Measurements from ENCODE around the gene ZNF213.

ZNF213 gene

DNA sequence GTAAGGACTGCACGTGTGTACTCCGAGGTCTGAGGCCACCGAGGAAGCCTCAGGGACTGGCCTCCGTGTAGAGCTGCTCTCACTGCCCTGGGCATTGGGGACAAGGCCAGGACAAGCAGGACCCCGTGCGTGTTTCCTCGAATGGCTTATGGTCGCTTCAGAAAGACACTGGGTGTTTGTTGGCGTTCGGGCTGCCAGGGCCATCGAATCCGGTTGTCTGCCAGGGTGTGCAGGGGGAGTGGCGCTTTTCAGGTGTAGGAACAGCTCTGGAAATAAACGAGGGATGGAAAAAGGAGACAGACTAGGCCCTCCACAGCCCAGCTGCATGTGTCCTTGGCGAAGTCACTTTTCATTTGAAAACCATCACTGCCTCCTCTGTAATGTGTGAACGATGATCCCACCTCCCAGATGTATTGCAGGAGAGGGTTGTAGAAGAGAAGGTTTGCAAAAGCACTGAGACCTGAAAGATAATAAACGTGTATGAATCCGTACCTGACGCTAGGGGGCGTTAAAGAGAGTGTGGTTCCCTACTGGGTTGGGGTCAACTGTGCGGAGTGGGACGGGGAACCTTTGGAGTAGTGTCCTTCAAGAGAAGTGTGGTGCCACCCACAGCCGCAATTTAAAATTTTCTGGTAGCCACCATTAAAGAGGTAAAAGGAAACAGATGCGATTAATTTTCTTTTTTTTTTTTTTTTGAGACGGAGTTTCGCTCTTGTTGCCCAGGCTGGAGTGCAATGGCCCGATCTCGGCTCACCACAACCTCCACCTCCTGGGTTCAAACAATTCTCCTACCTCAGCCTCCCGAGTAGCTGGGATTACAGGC lies 33.6 kb upstream of the ZNF213 start:
- DNase-seq (ENCODE audit: low spot score): peak; percentile 72

DNA sequence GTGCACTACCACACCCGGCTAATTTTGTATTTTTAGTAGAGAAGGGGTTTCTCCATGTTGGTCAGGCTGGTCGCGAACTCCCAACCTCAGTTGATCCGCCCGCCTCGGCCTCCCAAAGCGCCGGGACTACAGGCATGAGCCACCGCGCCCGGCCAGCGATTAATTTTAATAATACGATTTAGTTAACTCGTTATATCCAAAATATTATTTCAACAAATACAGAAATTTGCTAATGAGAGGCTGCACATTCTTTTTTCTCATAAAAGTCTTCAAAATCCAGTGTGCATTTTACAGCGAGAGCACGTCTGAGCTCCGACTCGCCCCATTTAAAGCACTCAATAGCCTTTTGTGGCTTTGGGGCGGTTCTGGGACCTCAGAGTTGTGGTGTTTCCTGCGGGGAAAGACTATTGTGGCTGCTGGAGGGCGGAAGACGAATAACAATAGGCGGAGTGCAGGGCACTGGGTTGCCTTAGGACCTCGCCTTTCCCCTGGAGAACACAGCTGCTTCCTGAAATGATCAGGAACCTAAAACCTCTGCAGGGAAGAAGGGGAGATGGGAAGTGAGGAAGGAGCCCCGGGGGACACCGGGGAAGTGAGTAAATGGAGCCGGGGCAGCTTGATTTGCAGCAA lies 32.9 kb upstream of the ZNF213 start:
- DNase-seq (ENCODE audit: low spot score): no peak

DNA sequence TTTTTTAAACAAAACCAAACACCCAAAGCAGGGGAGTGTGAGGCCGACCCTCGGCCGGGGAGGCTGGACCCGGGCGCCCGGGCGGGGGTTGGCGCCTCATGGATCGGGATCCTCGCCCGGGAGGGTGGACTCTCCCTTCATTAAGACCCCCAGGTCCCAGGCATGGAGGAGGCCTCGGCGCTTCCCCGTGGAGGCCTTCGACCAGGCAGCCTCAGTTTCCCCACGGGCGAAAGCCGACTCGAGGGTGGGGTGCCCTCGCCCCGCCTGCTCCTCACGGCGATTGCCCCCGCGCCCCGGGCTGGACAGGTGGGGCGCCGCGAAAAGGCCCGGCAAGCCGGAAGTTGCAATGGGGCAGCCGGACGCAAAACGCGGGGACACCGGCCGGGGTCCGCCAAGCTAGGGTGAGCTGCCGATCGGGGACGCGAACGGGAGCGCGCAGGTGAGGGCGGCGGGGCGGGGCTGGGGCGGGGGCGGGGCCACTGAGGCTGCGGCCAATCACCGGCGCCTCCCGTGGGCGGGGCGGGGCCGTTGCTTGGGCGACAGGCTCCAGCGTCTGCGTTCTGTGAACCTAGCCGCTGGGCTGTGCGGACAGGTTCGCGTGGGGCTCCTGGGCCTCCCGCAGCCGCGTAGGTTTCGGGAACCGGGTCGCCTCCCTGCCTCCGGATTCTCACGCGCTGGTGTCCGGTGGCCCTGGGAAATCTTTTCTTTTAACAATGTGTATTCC lies 28.5 kb upstream of the ZNF213 start:
- DNase-seq (ENCODE audit: low spot score): peak; percentile 90

DNA sequence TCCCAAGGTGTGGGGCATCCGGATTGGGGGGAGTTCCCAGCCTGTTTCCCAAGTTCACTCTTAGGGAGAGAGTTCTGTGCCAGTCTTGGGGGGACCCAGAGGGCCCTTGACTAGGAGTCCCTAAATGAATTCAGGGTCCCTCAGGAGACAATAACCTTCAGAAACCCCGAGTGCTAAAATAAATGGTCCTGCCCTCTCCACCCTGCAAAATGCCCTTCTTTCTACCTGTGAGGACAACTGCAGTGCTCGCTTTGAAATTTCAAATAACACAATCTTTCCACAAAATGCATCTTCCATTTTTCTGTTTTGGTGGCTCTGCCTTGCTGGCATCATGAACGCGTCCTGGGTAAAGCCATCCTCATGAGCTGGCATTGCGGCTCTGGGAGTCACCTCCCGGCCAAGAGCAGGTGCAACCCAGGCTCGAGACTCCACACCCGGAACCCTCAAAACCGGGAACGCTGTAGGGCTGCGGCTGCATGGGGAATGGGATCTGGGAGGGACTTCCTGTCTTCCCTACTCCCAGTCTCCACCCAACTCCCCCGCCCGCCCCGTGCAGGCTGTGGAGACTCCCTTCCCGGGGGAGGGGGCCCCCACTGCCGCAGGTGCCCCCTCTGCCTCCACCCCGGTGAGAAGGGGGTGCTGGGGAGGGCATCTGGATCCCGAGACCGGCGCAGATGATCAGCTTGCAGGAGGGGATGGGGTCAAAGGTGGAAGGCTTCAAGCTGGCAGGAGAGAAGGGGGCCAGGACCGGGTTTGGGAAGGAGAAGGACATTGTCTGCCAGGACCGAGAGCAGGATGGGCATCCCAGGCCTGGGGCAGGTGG lies 22.6 kb upstream of the ZNF213 start, which contains the start of gene ZNF205:
ZNF205 (plus strand) TSS at position 529 of the 823 bp plus-strand sequence. CDS start 845 bp downstream, outside the sequence.
- DNase-seq (ENCODE audit: low spot score): no peak

DNA sequence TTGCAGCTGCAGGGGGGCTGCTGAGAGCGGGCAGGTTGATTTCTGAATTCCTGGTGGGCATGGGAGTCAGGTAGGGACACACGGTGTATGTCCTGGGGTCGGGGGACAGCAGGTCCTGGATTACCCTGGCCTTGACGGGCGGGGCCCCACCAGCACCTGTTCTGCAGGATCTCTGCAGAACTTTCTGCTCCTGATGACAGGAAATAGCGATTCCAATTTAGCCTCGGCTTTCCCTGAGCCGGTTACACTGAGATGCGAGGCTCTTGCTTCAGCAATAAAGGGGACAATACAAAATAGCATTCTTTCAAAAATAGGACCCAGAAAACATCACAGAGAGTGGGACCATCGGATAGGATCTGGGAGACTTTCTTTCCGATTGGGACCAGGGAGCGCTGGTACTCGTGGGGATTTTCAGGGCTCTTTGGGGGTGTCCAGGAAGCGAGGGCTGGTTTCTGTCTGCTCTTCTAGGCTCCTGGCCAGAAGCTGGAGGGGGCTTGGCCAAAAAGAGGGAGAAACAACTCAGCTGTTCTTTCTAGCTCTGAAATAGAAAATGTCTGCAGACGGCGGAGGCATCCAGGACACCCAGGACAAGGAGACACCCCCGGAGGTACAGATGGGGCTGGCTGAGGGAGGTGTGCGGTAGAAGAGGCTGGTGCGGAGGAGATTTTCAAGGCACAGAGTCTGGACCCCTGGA lies 21.8 kb upstream of the ZNF213 start:
- no peak for DNase-seq (ENCODE audit: low spot score)

DNA sequence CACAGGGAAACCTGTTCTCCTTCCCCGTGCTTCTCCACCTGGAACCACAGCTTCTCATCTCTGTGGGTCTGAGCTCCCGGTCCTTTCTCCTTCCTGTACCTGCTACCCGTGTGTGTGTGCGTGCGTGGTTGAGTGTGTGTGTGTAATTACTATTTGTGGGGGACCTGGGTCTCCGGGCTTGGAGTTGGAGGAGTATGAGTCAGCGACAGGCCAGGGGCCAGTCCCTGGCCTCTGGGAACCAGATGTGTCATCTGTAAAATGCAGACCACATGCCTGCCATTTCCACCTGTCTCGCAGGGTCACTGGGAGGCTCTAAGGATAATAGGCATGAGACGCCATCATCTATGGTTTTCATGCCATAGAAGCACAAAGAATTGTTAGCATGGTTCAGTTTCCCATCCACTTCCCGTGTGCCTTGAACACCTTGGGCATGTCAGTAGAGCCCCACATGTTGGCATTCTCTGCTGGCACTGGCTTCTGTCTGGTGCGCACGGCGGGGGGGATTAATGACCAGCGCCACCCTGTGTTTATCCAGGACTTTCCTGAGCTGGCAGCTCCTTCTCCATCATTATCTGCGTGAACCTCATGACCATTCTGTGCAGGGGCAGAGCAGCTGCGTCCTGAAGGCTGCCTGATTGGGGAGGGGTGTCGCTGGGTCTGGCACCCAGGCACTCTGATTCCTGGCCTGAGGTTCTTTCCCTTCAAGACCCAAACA lies 20.9 kb upstream of the ZNF213 start:
- DNase-seq (ENCODE audit: low spot score): no peak

DNA sequence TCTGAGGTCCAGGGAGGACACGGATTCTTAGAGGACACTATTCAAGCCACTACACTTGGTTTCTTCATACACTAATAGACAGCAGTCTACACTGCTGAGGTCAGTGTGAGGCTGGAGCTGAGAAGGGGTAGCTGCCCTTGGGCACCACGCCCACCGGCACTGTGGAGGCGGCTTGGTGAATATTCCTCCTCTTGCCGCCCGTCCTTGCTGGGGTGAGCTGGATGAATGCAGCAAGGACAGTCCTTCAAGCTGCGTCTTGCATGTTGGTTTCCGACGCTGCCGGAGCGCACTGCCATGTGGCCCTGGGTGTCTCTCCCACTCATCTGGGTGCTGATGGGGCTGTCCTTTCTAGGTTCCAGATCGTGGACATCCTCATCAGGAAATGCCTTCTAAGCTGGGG lies 19.8 kb upstream of the ZNF213 start:
- no peak for DNase-seq (ENCODE audit: low spot score)

DNA sequence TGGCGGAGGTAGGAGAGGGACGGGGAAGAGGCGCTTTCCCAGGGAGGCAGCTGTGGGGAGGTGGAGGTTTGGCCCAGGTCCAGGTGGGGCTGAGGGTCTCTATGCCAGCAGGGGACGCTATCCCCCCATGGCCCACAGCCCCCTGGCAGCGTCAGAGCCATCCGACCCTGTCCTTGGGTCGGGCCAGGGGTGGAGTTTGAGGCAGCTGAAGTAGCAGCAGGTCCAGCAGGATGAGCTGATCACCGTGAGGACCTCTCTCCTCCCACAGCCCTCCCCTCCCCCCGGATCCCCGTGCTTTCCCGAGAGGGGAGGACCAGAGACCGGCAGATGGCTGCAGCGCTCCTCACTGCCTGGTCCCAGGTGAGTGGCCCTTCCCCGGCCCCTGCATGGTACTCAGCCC lies 19.3 kb upstream of the ZNF213 start:
- DNase-seq (ENCODE audit: low spot score): no peak

DNA sequence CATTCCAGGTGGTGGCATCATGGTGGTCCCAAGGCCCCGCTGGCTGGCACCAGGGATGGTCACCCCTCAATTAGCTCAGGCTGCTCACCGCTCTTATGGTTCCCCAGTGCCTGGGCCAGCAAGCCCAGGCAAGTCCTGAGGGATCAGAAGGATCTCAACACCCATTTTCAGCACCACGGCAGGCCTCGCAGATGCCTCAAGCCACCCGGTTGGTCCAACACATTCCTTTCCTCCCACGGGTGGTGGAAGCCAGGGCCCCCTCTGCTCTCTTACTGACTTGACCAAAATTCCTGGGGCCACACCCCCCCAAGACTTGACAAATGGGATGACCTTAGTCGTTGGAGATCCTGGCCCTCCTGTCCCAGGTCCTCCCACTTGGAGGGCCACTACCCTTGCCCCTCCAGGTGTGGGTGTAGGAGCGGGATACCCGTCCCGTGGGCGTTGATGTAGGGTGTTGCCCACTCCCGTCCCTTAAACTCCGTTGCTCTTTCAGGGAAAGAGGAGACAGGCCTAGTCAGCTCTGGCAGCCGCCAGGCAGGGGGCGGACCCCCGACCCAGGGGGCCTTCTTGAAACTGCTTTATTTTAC lies 16.5 kb upstream of the ZNF213 start:
- DNase-seq (ENCODE audit: low spot score): no peak

DNA sequence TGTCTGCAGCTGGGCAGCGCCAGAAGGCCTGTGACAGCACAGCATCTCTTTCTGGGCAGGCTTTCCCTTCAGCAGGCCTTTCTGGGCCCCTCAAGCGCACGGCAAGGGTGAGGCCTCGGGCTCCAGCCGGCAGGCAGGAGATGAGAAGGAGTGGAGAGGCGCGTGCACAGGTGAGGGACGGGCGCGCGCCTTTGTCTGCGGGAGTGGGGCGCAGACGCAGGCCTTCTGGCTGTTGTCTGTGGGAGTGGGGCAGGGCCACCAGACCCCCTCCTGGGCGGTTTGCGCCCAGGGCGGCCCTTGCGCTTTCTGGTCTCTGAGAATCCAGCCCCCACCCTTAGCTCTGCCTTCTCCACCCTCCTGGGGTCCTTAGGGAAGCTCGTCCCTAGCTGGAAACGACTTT lies 16.0 kb upstream of the ZNF213 start:
- no peak for DNase-seq (ENCODE audit: low spot score)

DNA sequence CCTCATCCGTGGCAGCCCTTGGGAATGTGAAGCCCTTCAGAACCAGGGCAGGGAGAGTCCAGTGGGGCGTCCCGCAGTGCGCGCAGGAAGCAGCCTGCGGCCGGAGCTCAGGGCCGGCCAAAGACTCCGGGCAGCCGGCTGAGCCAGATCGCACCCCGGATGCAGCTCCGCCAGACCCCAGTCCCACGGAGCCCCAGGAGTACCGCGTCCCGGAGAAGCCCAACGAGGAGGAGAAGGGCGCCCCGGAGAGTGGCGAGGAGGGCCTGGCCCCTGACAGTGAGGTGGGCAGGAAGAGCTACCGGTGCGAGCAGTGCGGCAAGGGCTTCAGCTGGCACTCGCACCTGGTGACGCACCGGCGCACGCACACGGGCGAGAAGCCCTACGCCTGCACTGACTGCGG lies 15.5 kb upstream of the ZNF213 start:
- no peak for DNase-seq (ENCODE audit: low spot score)

DNA sequence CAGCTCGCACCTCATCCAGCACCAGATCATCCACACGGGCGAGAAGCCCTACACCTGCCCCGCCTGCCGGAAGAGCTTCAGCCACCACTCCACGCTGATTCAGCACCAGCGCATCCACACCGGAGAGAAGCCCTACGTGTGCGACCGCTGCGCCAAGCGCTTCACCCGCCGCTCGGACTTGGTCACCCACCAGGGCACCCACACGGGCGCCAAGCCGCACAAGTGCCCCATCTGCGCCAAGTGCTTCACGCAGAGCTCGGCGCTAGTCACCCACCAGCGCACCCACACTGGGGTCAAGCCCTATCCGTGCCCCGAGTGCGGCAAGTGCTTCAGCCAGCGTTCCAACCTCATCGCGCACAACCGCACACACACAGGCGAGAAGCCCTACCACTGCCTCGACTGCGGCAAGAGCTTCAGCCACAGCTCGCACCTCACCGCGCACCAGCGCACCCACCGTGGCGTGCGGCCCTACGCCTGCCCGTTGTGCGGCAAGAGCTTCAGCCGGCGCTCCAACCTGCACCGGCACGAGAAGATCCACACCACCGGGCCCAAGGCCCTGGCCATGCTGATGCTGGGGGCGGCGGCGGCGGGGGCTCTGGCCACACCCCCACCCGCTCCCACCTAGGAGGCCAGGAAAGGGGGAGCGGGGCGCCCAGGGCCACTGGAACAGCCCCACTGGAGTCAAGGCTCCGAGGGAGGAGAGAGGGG lies 15.0 kb upstream of the ZNF213 start:
- DNase-seq (ENCODE audit: low spot score): no peak

DNA sequence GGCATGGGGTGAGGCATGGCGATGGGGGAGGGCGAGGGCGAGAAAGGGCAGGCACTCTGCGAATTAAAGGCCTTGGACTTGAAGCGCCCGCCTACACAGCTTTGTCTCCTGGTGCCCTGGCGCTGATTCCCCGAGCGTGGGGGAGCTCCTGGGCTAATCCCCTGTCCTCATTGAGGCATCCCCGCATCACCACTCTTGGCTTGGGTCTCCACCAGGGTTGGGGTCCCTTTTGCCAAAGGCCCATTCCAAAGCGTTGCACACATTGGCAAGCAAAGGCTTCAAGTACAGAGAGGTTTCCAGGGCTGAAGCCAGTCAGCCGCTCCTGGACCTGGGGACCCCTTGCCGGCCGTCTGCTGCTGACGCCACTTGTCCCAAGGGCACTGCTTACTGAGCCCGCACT lies 14.4 kb upstream of the ZNF213 start:
- DNase-seq (ENCODE audit: low spot score): no peak

DNA sequence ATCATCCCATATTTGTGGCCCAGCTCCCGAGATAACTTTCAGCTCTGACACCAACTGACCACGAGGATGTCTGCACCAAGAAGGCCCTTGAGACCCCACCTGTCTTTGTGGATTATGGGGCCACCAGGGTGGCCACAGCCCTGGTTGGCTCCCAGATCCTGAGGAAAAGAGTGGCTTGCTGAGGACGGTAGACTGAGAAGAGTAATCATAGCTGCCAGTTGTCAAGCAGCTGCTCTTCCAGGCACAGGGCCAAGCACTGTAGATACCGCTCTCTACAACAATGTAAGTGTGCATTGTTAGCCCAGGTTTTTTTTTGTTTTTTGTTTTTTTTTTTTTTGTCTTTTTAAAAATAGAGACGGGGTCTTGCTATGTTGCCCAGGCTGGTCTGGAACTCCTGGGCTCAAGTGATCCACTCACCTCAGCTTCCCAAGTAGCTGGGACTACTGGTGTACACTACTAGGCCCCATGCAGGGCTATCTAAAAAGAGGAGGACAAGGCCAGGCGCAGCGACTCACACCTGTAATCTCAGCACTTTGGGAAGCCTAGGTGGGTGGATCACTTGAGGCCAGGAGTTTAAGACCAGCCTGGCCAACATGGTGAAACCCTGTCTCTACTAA lies 12.9 kb upstream of the ZNF213 start:
- DNase-seq (ENCODE audit: low spot score): no peak

DNA sequence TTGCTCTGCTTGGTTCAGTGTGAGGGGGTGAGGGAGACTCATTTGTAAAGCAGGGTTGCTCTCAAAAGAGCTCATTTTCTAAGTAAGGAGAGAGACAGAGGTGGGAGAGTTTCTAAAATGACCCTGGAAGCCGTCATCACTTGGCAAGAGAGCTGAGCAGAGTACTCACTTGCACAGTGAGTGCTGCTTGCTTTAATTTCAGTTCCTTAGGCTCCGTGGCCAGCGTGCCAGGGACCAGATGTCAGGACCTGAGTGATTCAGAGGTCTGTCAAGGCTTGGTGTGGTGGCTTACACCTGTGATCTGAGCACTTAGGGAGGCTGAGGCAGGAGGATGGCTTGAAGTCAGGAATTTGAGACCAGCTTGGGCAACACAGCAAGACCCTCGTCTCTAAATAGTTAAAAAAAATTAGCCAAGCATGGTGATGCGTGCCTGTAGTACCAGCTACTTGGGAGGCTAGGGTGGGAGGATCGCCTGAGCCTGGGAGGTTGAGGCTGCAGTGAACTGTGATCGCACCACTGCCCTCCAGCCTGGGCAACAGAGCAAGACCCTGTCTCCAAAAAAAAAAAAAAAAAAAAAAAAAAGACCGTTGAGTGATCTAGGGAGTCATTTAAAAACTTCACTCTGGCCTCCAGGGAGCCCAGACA lies 11.8 kb upstream of the ZNF213 start:
- DNase-seq (ENCODE audit: low spot score): no peak

DNA sequence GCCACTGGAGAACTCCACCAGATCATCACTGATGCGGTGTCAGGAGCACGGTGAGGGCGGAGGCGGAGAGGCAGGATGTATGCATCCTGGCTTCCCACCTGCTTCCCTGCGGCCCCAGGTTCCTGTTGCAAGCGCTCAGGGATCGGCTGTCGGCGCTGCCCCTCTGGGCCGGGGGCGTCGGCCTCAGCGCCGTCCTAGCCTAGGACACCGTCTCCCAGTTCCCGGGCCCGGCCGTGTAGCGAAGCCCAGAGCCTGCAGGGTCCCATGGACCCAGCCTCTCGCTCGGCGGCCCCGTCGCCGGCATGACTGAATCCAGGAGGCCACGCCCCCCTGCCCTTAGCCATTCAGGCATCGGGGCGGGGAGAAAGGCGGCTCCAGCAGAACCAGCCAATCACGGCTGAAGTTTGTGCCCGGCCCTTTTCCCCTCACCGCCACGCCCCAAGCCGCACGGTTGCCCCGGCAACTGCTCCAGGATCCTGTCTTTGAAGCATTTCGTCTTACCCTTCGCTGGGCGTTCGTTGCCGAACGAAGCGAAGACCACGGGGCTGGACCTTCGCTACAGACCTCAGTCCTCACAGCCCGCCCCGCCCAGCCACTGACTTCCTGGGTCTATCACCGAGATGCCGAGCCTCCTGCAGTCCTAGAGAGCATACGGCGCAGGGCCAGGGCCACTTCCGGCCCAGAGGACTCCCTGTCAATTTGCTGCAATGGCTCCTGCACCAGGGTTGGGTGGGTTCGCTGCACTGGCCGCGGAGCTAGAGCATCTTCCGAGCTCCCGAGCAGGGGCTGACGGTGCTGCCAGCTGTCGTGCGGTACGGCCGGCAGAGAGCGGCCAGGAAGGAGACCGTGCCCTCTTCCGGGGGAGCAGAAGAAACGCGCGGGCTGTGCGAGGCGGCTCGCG lies 10.6 kb upstream of the ZNF213 start:
- peak; percentile 98 for DNase-seq (ENCODE audit: low spot score)

DNA sequence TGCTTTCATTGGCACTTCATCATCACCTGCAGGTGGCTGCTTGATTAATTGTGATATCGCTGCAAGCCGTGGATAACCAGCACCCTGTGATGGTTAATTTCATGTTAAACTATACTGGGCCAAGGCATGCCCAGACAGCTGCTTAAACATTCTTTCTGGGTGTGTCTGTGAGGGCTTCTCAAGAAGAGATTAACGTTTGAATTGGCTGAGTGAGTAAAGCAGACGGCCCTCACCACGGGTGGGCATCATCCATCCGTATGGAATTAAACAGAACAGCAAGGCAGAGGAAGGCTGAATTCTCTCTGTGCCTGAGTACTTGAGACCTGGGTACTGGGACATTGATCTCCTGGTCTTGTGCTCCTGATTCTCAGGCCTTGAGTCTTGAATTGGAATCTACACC lies 7.1 kb upstream of the ZNF213 start:
- DNase-seq (ENCODE audit: low spot score): no peak

All from hematopoietic multipotent progenitor cell treated with erythropoietin and hydrocortisone succinate and interleukin-3 and kit ligand, for 15 days (in vitro differentiated cells).